ENCODE results near the gene PTCHD1.

PTCHD1 gene

GRCh38 chrX:23389196-23389792 lies 54.6 kb downstream of the PTCHD1 start:
- ChIA-PET POLR2A (ENCODE audit: low non-redundant PET) (no interaction called here), CTCF (no interaction called here)
- H3K27ac ChIP-seq, result no peak overlapping the region
- TF ChIP-seq CTCF (conservative IDR thresholded peaks at IDR 0.05; ENCODE audit: low read depth), result no peak
- DNase-seq (ENCODE audit: low spot score), result no peak

- ChIA-PET CTCF (no interaction called here), POLR2A (ENCODE audit: low non-redundant PET) (no interaction called here)
- no peak for DNase-seq (ENCODE audit: low spot score)
- no peak overlapping the region for H3K27ac ChIP-seq
- no peak for TF ChIP-seq CTCF (conservative IDR thresholded peaks at IDR 0.05; ENCODE audit: low read depth)
Observed at GRCh38 chrX:23390979-23391378, 56.3 kb downstream of the PTCHD1 start.

- DNase-seq (ENCODE audit: low spot score), result no peak
- ChIA-PET POLR2A (ENCODE audit: low non-redundant PET) (no interaction called here), CTCF (no interaction called here)
- H3K27ac ChIP-seq, result no peak overlapping the region
- no peak for TF ChIP-seq CTCF (conservative IDR thresholded peaks at IDR 0.05; ENCODE audit: low read depth)
Observed at GRCh38 chrX:23392195-23392594, 57.5 kb downstream of the PTCHD1 start.

GRCh38 chrX:23394421-23394820 lies 59.8 kb downstream of the PTCHD1 start:
- ChIA-PET CTCF (interaction anchor here (0.6 kb wide), 1 partner anchor 9 kb away, joined by 6 read pairs; no protein-coding TSS in a partner anchor), POLR2A (ENCODE audit: low non-redundant PET) (no interaction called here)
- H3K27ac ChIP-seq, result no peak overlapping the region
- no peak for DNase-seq (ENCODE audit: low spot score)
- no peak for TF ChIP-seq CTCF (conservative IDR thresholded peaks at IDR 0.05; ENCODE audit: low read depth)

- DNase-seq (ENCODE audit: low spot score), result no peak
- CTCF ChIA-PET, result no interaction called here
- H3K27ac ChIP-seq, result no peak overlapping the region
- no peak for TF ChIP-seq CTCF (conservative IDR thresholded peaks at IDR 0.05; ENCODE audit: low read depth)
- POLR2A ChIA-PET (ENCODE audit: low non-redundant PET), result no interaction called here
Observed at GRCh38 chrX:23396263-23396662, 61.6 kb downstream of the PTCHD1 start.

- TF ChIP-seq CTCF (conservative IDR thresholded peaks at IDR 0.05; ENCODE audit: low read depth), result no peak
- no peak overlapping the region for H3K27ac ChIP-seq
- POLR2A ChIA-PET (ENCODE audit: low non-redundant PET), result no interaction called here
- CTCF ChIA-PET, result no interaction called here
- DNase-seq (ENCODE audit: low spot score), result no peak
Observed at GRCh38 chrX:23398570-23398969, 63.9 kb downstream of the PTCHD1 start.

- CTCF ChIA-PET, result no interaction called here
- no peak for DNase-seq (ENCODE audit: low spot score)
- no peak for TF ChIP-seq CTCF (conservative IDR thresholded peaks at IDR 0.05; ENCODE audit: low read depth)
- POLR2A ChIA-PET (ENCODE audit: low non-redundant PET), result no interaction called here
- H3K27ac ChIP-seq, result no peak overlapping the region
Observed at GRCh38 chrX:23403849-23404248, 69.2 kb downstream of the PTCHD1 start.
